GM06990 (cell line): ENCODE results near the gene ACMSD.
A peak's percentile ranks its signal among the peaks of the same experiment; 100 is the strongest.

ENCODE experiments used
- DNase-seq: peaks from one replicate; pipeline ENCODE4 v3.0.0-alpha.2; 2011; ENCODE audit not compliant: insufficient read length; ENCODE audit errors: extremely low read depth
- H3K27me3 ChIP-seq: replicated peaks from 2 replicates; pipeline ENCODE4 v1.6.0; 2011; ENCODE audit warnings: low read length; ENCODE audit not compliant: control insufficient read depth, insufficient read depth
- H3K36me3 ChIP-seq: 2 replicates; pipeline ENCODE4 v1.5.1; 2011; ENCODE audit warnings: low read length; ENCODE audit not compliant: control insufficient read depth, insufficient read depth
- H3K4me3 ChIP-seq: replicated peaks from 2 replicates; pipeline ENCODE4 v1.5.1; 2011; ENCODE audit warnings: low read depth, mild to moderate bottlenecking, control low read depth, low read length
- TF ChIP-seq, protein P1 (sequence below): IDR thresholded peaks from 2 replicates; pipeline ENCODE4 v1.5.1; 2011; ENCODE audit warnings: low read length, control low read depth, mild to moderate bottlenecking, inconsistent platforms; ENCODE audit not compliant: insufficient read depth, poor library complexity, severe bottlenecking

The ACMSD gene

DNA sequence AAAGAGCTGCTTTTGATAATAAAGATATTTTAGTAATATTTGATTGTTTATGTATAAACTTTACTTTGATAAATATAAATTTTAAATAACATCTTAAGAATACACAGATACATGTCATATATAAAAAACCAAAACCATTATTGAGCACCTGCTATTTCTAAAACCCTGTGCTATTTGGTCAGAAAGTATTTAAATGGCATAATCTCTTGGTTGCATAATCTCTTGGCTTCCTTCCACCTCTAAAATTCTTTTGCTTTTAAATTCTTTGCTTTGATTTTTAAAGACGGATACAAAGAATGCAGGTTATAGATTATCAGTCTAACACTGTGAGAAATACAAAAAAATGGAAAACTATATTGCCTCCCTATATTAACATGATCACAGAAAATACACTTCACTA, 36.9 kb downstream of the ACMSD start:
- Histone ChIP-seq H3K4me3 (no peak overlapping the region), H3K36me3 (no peaks in the 10 kb centered on the region), H3K27me3 (no peaks in the 10 kb centered on the region)
- no peak for DNase-seq
- TF ChIP-seq, protein P1, sequence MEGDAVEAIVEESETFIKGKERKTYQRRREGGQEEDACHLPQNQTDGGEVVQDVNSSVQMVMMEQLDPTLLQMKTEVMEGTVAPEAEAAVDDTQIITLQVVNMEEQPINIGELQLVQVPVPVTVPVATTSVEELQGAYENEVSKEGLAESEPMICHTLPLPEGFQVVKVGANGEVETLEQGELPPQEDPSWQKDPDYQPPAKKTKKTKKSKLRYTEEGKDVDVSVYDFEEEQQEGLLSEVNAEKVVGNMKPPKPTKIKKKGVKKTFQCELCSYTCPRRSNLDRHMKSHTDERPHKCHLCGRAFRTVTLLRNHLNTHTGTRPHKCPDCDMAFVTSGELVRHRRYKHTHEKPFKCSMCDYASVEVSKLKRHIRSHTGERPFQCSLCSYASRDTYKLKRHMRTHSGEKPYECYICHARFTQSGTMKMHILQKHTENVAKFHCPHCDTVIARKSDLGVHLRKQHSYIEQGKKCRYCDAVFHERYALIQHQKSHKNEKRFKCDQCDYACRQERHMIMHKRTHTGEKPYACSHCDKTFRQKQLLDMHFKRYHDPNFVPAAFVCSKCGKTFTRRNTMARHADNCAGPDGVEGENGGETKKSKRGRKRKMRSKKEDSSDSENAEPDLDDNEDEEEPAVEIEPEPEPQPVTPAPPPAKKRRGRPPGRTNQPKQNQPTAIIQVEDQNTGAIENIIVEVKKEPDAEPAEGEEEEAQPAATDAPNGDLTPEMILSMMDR = no peak

DNA sequence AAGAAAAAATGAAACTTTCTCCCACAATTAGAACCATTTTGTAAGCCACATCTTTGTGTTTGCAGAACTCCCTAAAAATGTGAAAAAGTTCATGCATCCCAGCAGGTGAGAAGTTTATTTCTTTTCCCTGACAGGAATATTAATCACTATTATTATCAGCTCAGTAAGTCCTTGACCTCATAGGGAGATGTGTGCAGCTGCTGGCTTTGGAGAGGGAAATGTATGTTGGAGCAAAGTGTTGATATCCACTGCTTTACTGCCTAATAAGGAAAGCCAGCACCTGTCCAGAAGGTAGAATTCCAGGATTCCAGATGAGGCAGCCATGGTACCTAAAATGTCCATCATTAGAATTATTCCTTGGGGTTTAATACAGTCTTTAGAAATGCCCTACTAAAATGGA, 44.4 kb downstream of the ACMSD start:
- TF ChIP-seq, protein P1 = no peak
- Histone ChIP-seq H3K36me3 (no peaks in the 10 kb centered on the region), H3K27me3 (no peaks in the 10 kb centered on the region), H3K4me3 (no peak overlapping the region)
- no peak for DNase-seq

DNA sequence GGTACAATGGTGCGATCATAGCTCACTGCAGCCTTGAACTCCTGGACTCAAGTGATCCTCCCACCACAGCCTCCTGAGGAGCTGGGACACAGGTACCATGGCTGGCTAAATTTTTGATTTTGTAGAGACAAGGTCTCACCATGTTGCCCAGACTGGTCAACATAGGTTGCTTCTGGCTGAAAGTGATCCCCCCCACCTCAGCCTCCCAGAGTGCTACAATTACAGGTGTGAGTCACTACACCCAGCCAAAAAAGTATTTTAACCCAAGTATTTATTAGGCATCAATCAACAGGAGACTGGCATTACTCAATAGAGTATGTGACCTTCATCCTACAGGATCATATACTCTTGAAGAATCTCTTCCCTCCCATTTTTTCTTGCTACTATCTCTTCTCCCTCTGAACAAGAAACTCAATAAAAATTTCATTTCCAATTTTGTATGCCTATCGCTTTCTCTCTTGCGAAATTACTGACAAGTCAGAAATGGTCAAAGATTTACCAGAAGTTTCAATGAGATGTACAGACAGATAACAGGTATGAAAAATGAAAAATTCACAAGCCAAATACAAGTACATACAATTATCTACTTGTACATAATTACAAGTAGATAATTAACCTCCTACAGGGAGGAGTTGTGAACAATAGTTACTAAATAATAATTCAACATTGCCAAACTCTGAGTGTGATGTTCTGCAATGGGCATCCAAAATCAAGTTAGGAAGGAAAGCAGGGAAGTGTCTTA, 45.3 kb downstream of the ACMSD start:
- no peaks in the 10 kb centered on the region for H3K27me3 ChIP-seq
- no peak overlapping the region for H3K4me3 ChIP-seq
- TF ChIP-seq, protein P1 = no peak
- no peaks in the 10 kb centered on the region for H3K36me3 ChIP-seq
- no peak for DNase-seq

DNA sequence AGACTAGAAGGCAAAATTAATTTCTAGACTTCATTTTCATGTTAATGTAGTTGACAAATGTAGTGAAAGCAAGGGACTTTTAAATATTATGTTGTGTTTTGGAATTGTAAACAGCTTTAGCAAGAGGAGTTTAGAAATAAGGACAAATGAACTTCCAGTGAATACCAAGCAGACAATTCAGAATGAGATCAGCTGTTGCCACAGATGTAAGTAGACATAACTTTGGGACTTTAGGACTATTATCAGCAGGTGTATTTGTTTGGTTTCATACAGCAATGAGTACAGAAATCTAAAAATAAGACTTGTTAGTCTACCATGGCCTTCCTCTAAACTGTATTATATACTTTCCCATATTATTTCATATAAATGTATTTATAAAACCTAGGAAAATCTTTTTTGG, 46.0 kb downstream of the ACMSD start:
- DNase-seq = no peak
- no peaks in the 10 kb centered on the region for H3K36me3 ChIP-seq

DNA sequence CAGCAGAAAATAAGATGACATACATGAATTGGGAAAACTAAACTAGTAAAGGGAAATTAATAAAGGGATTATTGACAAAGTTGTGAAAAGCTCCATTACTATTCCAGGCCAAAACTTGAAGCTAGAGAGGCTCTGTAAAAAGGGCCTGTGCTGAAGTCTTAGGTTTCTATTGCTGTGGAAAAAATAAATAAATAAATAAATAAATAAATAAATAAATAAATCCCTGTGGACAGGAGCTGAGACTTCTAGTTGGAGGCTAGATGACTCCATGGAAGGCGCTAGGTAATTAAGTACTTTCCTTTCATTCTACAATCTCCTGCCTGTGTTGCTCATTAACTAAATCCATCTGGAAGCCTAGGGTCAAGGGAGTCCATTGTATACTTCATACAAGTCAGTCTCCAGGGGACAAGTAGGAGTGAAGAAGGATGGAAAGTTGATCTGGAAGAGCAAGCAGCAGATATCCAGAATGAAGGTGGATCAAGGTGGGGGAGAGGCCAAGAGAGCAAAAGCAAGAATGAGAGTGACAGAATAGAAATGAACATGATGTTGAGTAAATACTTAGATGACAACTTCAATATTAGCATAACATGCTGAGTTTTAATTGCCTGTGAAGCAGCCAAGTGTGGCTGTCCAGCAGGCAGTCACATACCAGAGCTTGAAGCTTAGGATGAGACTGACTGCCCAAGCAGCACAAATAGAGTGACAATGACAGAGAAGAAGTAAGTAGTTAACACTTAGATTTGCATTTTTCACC, 54.0 kb downstream of the ACMSD start:
- TF ChIP-seq, protein P1 = no peak

More for the DNA sequence above, 46.0 kb downstream of the ACMSD start:
- H3K4me3 ChIP-seq = no peak overlapping the region
- no peaks in the 10 kb centered on the region for H3K27me3 ChIP-seq
- TF ChIP-seq, protein P1 = no peak

DNA sequence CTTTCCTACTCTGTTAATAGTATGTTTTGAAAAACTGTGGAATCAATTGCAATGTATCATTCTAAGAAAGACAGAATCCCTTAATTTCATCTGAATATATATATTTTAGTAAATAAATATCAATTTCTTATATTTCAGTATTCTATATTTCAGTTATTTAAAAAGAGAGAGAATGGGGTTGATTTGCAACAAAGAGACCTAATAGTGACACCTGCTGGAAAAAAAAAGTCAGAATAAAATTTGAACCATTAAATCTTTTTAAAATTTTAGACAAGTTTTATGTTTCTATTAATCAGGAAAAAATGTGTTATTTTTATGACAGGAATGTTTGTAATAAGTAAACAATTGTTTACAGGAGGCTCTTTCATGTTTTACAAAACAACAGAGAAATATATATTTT, 59.5 kb downstream of the ACMSD start:
- TF ChIP-seq, protein P1 = peak; percentile 17
- no peak overlapping the region for H3K4me3 ChIP-seq
- no peaks in the 10 kb centered on the region for H3K36me3 ChIP-seq
- H3K27me3 ChIP-seq = no peaks in the 10 kb centered on the region
- DNase-seq = no peak

More for the DNA sequence above, 54.0 kb downstream of the ACMSD start:
- Histone ChIP-seq H3K36me3 (no peaks in the 10 kb centered on the region), H3K4me3 (no peak overlapping the region), H3K27me3 (no peaks in the 10 kb centered on the region)
- no peak for DNase-seq
